Upper lobe of right lung (tissue), 1 donor: Measurements from ENCODE around the gene SCAMP3. TPM values are rescaled to one million over a fixed set of nuclear protein-coding genes. Genes with fewer than 3 reads are reported as not detected.
"Not testable (repeated sequence)": the region's sequence is repeated elsewhere in the genome, so short reads cannot be mapped to it uniquely, and the experiment has no call there.

Source experiments
- ATAC-seq: fragments of 200-7000 bp; cut with Tn5 transposase; one replicate; pipeline ENCODE4 v1.9.1; 2020; ENCODE audit warnings: mild to moderate bottlenecking, moderate library complexity
- DNase-seq: peaks from one replicate; pipeline ENCODE4 v3.0.0-alpha.2; 2020
- H3K27ac ChIP-seq: fragments of 200-600 bp; one replicate; pipeline ENCODE4 v1.8.0; 2022
- H3K27me3 ChIP-seq: fragments of 200-600 bp; one replicate; pipeline ENCODE4 v1.8.0; 2022; ENCODE audit warnings: mild to moderate bottlenecking
- H3K36me3 ChIP-seq: fragments of 200-600 bp; one replicate; pipeline ENCODE4 v1.8.0; 2022
- H3K4me1 ChIP-seq: fragments of 200-600 bp; one replicate; pipeline ENCODE4 v1.8.0; 2022
- H3K4me3 ChIP-seq: fragments of 200-600 bp; one replicate; pipeline ENCODE4 v1.8.0; 2022; ENCODE audit warnings: mild to moderate bottlenecking
- H3K9me3 ChIP-seq: fragments of 200-600 bp; one replicate; pipeline ENCODE4 v1.8.0; 2022
- CTCF ChIP-seq: fragments of 200-600 bp; IDR thresholded peaks from one replicate; pipeline ENCODE4 v1.8.0; 2022; ENCODE audit warnings: antibody characterized with exemption
- intact Hi-C: fragments of 100-400 bp; cut with DNase I; formaldehyde crosslinking; loops from one replicate; pipeline ENCODE4 v1.11.0; 2022
- total RNA-seq: library from RNA; stranded (reverse); fragmentation: NEBNext Ultra II Directional; extraction: Animal tissue kit (Norgen Biotek cat#: 25700); gene quantifications from one replicate; pipeline ENCODE4 v1.2.1, GENCODE V29; 2021
- donor health status: DM: no; HTN: yes; CAD: no; lungs with severe emphysema.

The SCAMP3 gene
- total RNA-seq, 1 donor from 2014 or later = 70.9 TPM

GRCh38 chr1:155250633-155251449, 11.3 kb downstream of the SCAMP3 start:
- Histone ChIP-seq H3K27ac (no peak overlapping the region), H3K36me3 (no peaks in the 10 kb centered on the region), H3K27me3 (no peaks in the 10 kb centered on the region), H3K4me3 (no peak overlapping the region), H3K9me3 (no peaks in the 10 kb centered on the region), H3K4me1 (peaks cover 19% of the 10 kb centered on the region)
- peak; percentile 96 for DNase-seq
- peak; percentile 100 for TF ChIP-seq CTCF
- peak; percentile 93 for ATAC-seq
- intact Hi-C loops = loop anchor here (10.0 kb wide), 1 partner anchor 74 kb away; the partner anchor contains the start of gene RUSC1

GRCh38 chr1:155250246-155250632, 11.9 kb downstream of the SCAMP3 start:
- H3K4me3 ChIP-seq = no peak overlapping the region
- no peak overlapping the region for H3K27ac ChIP-seq
- peaks cover 17% of the 10 kb centered on the region for H3K4me1 ChIP-seq
- H3K9me3 ChIP-seq = no peaks in the 10 kb centered on the region
- no peak for ATAC-seq
- no peaks in the 10 kb centered on the region for H3K27me3 ChIP-seq
- H3K36me3 ChIP-seq = no peaks in the 10 kb centered on the region
- no peak for DNase-seq
- intact Hi-C loops = loop anchor here (10.0 kb wide), 1 partner anchor 75 kb away; the partner anchor contains the start of gene RUSC1
- no peak for TF ChIP-seq CTCF

GRCh38 chr1:155247667-155248553, 14.2 kb downstream of the SCAMP3 start:
- H3K4me1 ChIP-seq = peaks cover 17% of the 10 kb centered on the region
- no peak overlapping the region for H3K27ac ChIP-seq
- no peaks in the 10 kb centered on the region for H3K9me3 ChIP-seq
- no peak overlapping the region for H3K4me3 ChIP-seq
- no peak for DNase-seq
- ATAC-seq = no peak
- no peaks in the 10 kb centered on the region for H3K36me3 ChIP-seq
- TF ChIP-seq CTCF = no peak
- intact Hi-C loops = no loop called here
- H3K27me3 ChIP-seq = no peaks in the 10 kb centered on the region

GRCh38 chr1:155246796-155247195, 15.4 kb downstream of the SCAMP3 start:
- H3K9me3 ChIP-seq, DNase-seq, ATAC-seq, H3K27ac ChIP-seq, H3K27me3 ChIP-seq, intact Hi-C loops, H3K4me3 ChIP-seq, H3K36me3 ChIP-seq: not testable (repeated sequence)
- peaks cover 19% of the 10 kb centered on the region for H3K4me1 ChIP-seq

- Histone ChIP-seq H3K27me3 (no peaks in the 10 kb centered on the region), H3K36me3 (no peaks in the 10 kb centered on the region), H3K9me3 (no peaks in the 10 kb centered on the region), H3K27ac (peak overlapping the region; percentile 94), H3K4me3 (peak overlapping the region; percentile 80), H3K4me1 (peaks cover 25% of the 10 kb centered on the region)
- DNase-seq = no peak
- no peak for ATAC-seq
- intact Hi-C loops = no loop called here
- no peak for TF ChIP-seq CTCF
Observed at GRCh38 chr1:155245163-155245524, 17.0 kb downstream of the SCAMP3 start.
